Activated T-helper 1 cell treated with Interleukin-2 at 50 U/mL for 16 hours (primary cell): ENCODE measurements around the gene CDK16.

Experiments
- DNase-seq: peaks from one replicate; pipeline ENCODE4 v3.0.0-alpha.2; 2020; ENCODE audit warnings: low read depth

The CDK16 gene

GRCh38 chrX:47186096-47186740 lies 32.3 kb upstream of the CDK16 start:
- DNase-seq, result no peak

- DNase-seq, result no peak
Observed at GRCh38 chrX:47187106-47187677, 31.3 kb upstream of the CDK16 start.

GRCh38 chrX:47189906-47190305 lies 28.6 kb upstream of the CDK16 start:
- DNase-seq, result no peak

- DNase-seq, result peak; percentile 66
Observed at GRCh38 chrX:47190445-47191269, 27.8 kb upstream of the CDK16 start.

- peak; percentile 28 for DNase-seq
Observed at GRCh38 chrX:47191331-47191730, 27.1 kb upstream of the CDK16 start.

- no peak for DNase-seq
Observed at GRCh38 chrX:47191806-47192401, 26.6 kb upstream of the CDK16 start.

- DNase-seq, result peak; percentile 94
Observed at GRCh38 chrX:47193475-47194193, 24.8 kb upstream of the CDK16 start, which contains the start of gene UBA1. TSS of gene UBA1 (plus strand) at chrX:47193829. CDS start at chrX:47198803, 4,974 bp downstream.

- no peak for DNase-seq
Observed at GRCh38 chrX:47194194-47194787, 24.2 kb upstream of the CDK16 start.

- no peak for DNase-seq
Observed at GRCh38 chrX:47196098-47196497, 22.4 kb upstream of the CDK16 start.

GRCh38 chrX:47197526-47197925 lies 21.0 kb upstream of the CDK16 start:
- no peak for DNase-seq

- DNase-seq, result no peak
Observed at GRCh38 chrX:47198026-47198686, 20.3 kb upstream of the CDK16 start.

GRCh38 chrX:47198687-47199080 lies 19.8 kb upstream of the CDK16 start:
- DNase-seq, result no peak

- no peak for DNase-seq
Observed at GRCh38 chrX:47199286-47199685, 19.2 kb upstream of the CDK16 start.

- DNase-seq, result no peak
Observed at GRCh38 chrX:47200385-47201150, 17.9 kb upstream of the CDK16 start.

- DNase-seq, result no peak
Observed at GRCh38 chrX:47201345-47201944, 17.0 kb upstream of the CDK16 start.

- DNase-seq, result no peak
Observed at GRCh38 chrX:47202316-47202715, 16.2 kb upstream of the CDK16 start.

GRCh38 chrX:47202877-47203276 lies 15.6 kb upstream of the CDK16 start:
- DNase-seq, result no peak

GRCh38 chrX:47204970-47205369 lies 13.5 kb upstream of the CDK16 start:
- DNase-seq, result no peak

GRCh38 chrX:47206316-47206715 lies 12.2 kb upstream of the CDK16 start:
- no peak for DNase-seq

GRCh38 chrX:47208108-47208507 lies 10.4 kb upstream of the CDK16 start:
- no peak for DNase-seq
